DMS53 (cell line): ENCODE results near the gene CIBAR2.

Experiments
- DNase-seq: peaks from one replicate; lab custom pipeline; 2025; lab: John Stamatoyannopoulos, UW

The CIBAR2 gene

DNA sequence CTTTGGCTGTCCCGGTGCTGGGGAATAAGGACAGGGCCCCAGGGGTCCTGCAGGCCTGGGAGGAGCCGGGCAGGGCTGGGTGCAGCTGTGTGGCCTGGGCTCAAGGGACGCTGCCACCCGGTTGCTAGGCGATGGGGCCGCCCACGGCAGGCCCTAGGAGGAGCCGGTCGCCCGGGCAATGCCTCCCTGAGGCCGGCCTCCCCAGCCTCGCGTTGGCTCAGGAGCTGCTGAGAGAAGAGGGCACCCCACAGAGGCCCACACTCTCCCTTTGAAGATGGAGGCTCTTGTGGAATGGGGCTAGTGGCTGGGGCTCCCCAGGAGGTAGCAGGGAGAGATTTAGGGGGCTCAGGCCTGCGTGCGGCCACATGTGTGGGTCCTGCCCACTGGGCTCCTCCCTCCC lies at the start of gene CIBAR2:
CIBAR2 (minus strand) TSS at position 109 of the 400 bp plus-strand sequence. CDS start 120 bp downstream, outside the sequence.
- peak; percentile 53 for DNase-seq

DNA sequence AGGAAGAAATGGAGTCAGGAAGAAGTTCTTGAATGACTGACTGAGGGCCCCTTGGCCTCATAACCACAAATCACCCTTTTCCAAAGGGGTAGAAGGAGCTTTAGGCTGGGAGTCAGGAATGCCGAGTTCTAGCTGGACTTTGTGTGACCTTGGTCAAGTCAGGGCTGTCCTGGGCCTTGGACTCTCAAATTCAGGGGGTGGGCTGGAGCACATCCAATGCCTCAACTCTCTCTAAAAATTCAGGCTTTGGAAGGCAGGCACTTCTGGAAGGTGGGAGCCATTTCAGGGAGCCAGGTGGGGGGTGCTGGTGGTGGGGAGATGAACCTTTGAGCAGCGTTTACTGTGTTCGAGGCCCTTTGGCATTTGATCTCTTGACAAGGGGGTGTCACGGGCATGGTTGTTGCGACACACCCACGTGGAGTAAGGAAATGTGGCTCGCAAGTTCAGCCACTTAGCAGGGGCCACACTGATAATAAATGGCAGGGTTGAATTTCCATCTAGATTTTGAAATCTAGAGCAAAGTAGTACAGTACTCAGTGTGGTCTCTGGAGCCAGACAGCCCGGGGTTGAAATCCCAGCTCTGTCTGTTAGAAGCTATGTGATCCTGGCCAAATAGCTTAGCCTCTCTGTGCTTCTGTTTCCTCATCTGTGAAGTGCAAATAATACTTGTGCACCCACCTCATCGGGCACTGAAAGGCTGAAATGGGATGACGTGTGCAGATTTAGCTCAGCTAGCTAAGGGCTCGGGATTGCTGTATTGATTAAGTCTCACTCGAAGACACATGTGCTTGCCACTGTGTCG lies 47.1 kb upstream of the CIBAR2 start:
- no peak for DNase-seq

DNA sequence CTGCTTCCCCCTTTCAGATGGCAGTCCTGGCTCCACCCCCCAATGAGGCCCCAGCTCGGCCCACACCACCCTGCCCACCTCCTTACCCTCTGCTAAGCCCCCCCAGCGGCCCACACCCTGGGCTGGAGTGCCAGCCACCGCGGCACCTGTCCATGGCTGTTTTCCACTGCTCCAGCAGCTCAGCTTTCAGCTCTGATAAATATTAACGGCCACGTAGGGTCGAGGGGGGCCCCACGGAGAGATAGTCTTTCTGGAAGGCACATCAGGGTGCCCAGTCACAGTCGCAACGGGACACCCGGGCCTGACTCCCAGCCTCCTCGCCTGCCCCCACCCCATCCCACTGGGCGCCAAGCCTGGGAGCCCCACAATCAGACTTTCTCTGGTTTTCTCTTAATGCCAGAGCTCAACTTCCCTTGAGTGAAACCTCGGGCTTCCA lies 46.5 kb upstream of the CIBAR2 start:
- DNase-seq, result no peak

DNA sequence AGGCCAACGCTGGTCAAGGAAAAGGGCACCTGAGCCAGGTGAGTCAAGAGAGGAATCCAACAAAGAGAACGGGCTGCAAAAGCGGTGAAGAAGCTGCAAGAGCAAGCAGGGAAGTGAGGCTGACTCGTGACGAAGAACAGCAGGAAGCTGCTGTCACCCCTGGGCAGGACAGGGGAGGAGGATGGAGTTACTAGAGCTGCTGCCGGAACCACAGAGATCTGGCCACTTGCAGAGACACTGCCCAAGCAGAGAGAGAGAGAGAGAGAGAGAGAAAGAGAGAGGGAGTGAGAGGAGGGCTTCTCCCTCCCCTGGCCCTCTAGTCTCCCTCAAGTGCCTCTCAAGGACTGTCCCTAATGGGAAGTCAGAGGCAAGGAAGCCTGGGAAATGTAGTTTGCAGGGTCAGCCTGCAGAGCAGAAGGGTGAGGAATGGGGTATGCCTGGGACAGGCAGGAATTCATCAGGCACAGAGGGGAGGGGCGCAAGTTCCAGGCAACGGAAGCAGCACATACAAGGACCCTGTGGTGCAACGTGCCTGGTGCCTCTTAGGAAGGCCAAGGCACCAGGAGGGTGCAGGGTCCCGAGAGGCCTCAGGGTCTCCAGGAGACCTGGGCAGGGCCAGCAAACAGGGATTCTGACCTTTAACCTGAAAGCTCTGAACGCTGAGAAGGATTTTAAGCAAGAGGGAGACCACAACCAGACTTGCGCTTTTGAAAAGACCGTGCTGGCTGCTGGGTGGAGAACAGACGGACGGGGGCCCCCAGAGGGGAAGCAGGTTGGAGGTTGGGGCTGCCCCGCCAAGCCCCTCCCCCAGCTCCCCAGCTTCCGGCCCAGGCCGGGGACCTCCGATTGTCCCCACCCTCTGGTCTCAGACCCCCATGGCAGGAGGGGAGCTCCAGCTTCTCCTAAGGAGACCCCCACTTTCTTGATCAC lies 45.8 kb upstream of the CIBAR2 start:
- peak; percentile 16 for DNase-seq

DNA sequence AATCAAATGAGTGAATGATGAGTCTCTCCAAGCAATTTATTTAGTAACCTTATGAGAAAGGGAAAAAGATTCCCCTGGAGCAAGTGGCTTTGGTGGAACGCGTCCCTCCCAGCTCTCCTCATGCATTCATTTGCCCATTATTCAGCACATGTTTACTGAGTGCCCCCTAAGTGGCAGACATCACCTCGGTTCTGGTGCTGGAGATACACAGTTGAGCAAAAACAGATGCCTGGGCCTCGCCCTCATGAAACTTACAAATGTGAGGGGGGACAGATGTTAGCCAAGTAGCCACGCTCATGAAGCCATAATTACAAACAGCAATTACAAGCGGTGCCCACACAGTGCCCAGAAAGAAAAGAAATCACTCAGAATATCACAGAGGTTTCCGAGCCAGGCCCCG lies 45.1 kb upstream of the CIBAR2 start:
- DNase-seq, result no peak

DNA sequence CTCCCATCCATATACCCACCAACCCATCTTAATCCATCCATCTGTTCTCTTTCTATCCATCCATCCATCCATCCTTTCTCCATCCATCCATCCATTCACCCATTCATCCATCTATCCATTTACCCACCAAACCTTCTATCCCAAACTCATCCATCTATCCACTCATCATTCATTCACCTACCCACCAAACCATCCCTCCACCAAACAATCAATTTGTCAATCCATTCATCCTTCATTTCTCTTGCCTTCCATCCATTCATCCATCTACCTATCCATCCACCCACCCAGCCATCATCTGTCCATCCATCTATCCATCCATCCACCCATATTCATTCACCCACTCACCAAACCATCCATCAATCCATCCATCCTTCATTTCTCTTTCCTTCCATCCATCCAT lies 44.6 kb upstream of the CIBAR2 start:
- no peak for DNase-seq

DNA sequence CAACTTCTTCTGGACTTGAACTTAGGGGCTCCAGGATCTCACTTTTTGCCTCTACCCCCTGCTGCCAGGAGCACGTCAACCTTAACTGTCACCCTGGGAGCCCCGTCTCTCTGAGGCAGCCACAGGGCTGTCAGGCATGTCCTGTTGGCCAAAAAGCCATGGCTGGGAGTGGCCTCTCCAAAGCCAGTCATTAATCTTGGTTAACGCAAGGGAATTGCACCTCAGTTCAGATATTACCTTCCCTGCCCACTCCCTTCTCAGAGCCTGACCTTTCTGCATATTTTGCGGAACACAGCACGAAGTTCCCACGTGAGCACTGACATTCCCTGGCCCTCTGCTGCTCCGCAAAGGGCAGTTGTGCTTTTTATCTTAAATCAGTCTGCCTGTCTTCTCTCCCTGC lies 44.2 kb upstream of the CIBAR2 start:
- no peak for DNase-seq

DNA sequence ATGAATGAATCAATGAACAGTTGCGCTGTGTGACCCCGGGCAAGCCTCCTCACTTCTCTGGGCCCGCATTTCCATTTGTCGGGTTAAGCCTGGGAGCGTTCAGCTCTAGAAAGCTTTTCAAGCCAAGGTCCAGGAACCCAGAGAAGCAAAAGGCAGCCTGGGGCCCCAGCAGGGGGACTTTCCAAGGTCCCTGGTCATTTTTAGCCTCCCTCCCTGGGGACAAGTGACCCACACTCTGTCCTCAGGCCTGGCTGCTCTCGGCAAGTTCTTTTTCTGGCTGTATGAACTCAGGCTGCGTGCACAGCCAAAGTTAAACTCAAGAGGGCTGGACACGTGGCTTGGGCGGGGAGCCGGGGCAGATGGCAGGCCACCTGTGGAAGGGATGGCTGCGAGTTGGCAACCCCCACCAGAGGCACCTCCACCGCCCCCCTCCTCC lies 41.4 kb upstream of the CIBAR2 start:
- DNase-seq, result peak; percentile 44

DNA sequence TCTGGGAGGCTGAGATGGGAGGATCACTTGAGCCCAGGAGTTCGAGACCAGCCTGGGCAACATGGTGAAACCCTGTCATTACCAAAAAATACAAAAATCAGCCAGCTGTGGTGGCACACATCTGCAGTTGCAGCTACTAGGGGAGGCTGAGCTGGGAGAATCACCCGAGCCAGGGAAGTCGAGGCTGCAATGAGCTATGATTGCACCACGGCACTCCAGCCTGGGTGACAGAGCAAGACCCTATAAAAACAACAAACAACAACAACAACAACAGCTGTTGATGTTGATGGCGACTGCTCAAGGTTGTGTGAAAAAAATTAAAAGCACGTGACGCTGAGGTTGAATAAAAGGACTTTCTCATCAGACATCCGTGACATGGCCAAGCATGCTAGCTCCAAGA lies 40.8 kb upstream of the CIBAR2 start:
- DNase-seq, result no peak

DNA sequence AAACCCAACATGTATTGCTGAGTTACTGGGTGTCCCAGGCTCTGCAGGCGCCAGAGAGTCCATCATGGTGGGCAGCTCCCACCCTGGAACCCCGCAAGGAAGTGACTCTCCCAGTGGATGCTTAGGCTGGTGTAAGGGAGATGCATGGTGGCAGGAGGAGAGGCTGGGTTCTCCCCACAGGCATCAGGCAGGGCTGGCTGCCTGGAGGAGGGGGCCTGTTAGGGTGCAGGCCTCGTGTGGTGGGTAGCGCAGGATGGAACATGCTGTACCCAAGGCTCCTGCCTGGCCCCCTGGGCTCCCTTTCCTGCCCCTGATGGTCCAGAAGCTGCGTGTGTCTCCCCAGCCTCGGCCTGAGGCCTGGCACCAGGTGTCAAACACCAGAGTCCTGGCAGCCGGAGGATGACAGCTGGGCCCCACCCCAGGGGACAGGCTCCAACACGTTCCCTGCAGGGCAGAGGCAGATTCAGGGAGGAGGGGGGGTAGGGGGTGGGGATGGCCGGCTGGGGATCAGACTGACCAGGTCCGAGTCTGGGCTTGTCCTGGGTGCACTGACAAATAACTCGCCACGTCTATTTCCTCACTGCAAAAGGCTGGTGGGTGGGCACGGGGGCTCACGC lies 40.2 kb upstream of the CIBAR2 start:
- no peak for DNase-seq

DNA sequence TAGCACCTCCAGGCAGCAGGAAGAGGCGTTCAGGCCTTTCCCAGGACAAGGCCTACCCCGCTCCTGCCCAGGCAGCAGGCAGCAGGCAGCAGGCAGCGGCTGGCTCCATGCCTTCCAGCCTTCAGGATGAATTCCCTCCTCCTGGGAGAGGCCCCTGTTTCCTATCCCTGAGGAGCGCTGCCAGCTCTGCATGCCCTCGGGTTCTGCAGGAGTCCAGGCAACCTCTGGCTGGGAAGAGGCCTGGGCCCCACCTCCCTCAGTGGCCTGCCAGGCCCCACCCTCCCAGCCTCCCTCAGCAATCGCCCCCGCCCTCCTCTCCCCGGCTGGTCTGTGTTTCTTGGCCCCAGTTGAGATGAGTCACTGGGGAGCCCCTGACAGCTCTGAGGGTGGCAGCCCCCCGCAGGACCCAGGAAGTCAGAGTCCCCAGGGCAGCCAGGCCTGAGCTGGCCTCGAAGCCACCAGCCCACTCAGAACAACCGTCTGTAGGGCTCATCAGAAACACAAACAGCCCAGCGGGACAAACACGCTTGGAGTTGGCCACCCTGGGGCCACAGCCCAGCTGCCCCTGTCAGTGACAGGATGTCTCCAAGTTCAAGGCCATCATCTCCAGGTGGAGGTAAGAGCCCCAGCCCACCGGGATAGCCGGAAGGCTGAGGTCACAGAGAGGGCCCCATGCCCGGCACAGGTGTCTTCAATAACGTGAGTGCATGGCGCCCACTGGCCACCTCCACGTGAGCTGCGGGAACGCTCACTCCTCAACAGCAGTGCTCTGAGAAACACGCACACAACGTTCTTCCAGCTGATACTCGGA lies 39.5 kb upstream of the CIBAR2 start:
- DNase-seq, result no peak

DNA sequence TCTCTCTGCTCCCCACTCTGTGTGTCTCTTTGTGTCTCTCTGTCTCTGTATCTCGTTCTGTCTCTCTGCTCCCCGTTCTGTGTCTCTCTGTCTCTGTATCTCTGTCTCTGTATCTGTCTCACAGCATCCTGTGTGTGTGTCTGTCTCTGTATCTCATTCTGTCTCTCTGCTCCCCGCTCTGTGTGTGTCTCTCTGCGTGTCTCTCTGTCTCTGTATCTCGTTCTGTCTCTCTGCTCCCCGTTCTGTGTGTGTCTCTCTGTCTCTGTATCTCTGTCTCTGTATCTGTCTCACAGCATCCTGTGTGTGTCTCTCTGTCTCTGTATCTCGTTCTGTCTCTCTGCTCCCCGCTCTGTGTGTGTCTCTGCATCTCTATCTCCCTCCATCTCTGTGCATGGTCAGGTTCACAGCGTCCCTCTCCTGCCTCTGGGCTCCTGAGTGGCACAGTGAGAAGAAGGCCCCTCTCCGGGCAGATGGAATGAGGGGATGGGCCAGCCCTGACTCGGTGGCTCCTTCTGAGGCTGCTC lies 38.9 kb upstream of the CIBAR2 start:
- DNase-seq, result no peak

DNA sequence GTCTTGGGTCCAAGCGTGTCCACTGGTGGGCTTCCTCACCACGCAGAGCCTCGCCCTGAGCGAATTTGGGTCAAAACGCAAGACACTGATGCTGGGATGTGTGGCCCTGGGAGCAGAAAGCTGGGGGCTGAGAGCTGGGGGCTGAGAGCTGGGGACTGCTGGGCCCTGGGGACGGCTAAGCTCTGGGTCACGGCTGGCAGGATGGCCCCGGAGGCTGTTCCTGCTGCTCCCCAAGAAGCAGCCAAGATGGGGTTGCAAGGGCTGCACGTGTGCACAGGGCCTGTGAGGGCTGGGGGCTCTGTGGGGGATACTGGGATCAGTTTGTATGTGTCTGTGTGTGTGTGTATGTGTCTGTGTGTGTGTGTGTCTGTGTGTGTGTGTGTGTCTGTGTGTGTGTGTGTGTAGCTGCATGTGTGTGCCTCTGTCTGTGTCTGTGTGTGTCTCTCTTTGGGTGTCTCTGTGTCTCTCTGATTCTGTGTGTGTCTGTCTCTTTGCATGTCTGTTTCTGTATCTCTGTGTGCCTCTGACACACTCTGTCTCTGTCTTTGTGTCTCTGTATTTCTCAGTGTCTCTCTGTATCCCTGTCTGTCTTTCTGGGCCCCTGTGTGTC lies 38.2 kb upstream of the CIBAR2 start:
- DNase-seq, result no peak

DNA sequence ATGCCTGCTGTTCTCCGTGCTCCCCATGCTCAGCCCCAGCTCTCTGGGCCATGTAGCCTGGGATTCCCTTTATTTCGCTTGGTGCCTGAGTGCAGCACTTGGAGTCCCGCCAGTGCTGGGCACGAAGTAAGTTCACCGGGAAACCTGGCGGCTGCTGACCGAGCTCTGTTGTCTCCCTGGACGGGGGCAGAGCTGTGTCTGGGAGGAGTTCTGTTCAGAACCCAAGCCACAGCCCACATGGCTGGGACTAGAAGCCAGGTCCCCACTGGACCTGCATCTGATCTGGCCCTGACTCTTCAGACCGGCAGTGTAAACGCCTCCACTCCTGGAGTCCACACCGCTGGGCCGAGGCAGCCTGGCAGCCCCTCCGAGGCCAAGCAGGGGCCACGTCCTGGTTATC lies 37.5 kb upstream of the CIBAR2 start:
- DNase-seq, result no peak

DNA sequence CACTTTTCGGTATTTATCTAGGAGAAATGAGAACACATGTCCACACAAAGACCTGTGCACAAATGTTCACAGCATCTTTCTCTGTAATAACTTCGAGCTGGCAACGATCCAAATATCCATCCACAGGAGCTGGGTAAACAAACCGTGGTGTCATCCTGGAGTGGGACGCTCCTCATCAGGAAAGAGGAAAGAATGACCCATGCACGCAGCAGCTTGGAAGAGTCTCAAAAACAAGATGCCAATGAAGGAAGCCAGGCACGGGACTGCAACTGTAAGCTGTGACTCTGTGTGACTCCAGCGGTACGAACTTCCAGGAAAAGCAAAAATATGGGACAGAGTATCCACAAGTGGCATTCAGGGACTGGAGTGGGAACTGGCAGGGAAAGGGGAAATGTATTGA lies 36.7 kb upstream of the CIBAR2 start:
- DNase-seq, result peak; percentile 82

DNA sequence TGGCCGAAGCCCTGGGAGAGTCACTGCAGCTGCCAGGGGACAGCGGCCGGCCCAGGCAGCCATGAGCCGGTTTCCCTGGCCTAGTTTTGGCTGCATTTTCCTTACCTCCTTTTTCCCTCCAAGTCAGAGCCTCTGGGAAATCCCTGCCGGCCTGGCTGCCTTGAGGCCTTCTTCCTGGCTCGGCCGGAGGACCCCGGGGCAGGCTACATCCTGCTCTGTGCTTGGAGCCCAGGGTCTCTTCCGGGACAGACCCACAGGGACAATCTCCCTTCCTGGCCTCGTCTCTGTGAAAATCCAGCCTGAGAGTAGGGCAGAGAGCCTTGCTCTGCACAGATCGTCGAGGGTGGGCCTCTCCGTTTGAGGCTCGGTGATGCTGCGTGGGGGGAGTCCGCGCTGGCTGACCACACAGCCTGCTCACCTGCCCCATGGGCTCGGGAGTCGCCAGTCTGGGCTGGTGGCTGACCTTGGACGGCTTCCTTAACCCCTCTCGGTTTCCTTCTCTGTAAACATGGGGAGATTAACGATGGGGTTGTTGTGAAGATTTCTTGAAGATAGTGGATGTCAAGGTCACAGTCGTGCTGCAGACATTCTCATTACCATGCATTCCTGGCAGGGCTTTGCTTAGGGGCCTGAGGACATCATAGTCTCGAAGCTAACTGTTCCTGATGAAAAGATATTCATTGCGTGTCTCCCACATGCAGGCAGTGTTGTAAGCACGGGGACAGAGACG lies 34.8 kb upstream of the CIBAR2 start:
- no peak for DNase-seq

DNA sequence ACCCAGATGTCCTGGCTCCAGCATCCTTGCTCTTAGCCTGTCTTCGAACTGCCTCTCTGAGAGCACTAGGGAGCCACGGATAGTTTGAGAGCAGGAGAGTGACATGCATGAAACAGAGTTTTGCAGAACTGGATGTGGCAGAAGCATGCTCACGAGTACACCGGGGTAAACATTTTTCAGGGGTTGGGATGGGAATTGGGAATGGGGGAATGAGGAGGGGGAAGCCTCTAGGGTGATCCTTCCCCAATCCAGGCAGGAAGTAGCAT lies 34.2 kb upstream of the CIBAR2 start:
- DNase-seq, result no peak

DNA sequence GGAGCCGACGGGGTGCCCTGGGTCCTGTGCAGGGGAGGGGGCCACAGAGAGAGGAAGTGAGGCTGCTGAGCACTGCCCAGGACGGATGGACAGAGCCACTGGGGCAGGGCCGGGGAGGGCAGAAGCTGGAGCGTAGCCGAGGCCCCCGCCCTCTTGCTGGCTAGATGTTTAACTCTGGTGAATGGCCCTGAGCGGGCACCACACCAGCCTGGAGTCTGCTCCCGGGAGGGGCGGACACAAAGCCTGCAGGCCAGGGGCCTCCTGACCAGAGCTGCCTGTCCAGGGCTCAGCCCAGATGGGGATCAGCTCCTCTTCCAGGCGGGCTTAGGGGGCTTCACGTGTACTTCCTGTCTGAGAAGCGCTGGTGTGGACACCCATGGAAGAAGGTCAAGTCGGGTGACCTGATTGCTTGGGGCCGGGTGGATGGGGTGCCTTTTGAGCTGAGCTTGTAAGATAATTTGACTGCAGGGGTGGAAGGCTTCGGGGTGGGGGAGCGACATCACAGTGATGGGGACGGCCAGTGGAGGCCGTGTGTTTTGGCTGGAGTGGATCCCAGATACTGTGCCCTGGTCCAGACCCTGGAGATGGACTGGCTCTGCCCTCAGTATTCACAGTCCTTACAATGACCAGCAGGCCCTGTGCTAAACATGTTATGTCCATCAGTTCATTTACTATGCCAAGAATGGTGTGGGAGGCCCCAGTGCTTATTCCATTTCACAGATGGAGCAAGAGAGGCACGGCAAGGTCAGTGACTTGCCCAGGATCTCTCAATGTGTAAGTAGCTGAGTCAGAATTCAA lies 33.7 kb upstream of the CIBAR2 start:
- DNase-seq, result no peak

DNA sequence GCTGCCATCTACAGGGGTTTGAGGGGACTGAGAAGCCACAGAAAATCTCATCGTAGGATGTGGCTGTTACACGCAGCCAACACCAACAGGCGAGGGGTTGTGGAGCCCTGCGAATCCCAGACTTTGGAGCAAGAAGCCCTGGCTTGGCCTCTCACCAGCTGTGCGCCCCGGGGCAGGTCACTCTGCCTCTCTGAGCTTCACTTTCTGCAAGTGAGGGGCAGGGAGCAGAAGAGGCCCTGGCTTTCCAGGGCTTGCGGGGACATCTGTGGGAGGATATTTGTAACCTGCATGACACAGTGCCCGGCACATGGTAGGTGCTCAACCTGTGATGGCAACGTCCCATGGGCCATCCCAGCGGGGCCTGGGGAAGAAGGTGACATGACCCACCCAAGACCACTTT lies 32.9 kb upstream of the CIBAR2 start:
- no peak for DNase-seq
